Limb (tissue), 2 donors: ENCODE results near the gene TRIM22.
"Not testable (repeated sequence)": the region's sequence is repeated elsewhere in the genome, so short reads cannot be mapped to it uniquely, and the experiment has no call there.

ENCODE experiments used
- DNase-seq, 2 donors: peaks; one replicate each; pipeline ENCODE4 v3.0.0-alpha.2; 2016; ENCODE audit errors: extremely low spot score in 2 of 2

Gene TRIM22

DNA sequence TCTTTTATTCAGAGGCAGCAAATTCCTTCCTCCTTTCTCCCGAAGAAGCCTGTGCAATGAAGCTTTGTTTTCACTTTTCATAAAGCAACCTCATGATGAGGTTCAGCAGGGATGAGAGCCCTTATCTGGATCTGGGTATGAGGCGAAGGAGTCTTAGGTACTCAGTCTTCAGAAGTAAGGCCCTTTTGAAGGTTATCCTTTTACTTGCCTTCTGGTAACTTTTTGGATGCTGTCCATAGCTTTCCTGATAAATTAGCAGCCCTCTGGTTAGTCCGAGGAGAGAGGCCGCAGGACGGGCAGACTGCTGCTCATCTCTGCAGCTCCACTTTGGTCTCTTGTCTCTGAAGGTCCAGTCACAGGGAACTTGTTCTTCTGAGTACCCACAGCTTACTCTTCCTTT, 1.1 kb downstream of the TRIM22 start:
- DNase-seq: no peak

DNA sequence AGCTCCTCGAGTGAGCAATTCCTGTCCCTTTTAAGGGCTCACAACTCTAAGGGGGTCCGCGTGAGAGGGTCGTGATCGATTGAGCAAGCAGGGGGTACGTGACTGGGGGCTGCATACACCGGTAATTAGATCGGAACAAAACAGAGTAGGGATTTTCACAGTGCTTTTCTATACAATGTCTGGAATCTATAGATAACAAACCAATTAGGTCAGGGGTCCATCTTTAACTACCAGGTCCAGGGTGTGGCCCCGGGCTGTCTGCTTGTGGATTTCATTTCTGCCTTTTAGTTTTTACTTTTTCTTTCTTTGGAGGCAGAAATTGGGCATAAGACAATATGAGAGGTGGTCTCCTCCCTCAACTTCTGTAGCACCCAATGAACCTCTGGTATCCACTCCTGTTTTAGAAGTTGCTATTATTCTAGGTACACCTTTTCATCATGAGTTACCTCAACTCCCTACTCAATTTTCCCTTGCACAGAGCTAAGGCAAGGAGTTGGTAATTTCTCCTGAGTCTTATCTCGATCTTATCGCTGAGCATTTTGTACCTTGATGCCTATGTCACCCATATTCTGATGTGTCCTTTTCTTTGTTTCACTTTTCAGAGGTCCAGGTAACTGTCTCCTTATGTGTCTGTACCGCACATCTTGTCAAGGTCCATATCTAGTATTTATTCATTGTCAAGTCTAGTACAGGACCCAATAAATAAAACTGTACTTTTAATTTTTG, 1.8 kb downstream of the TRIM22 start:
- DNase-seq: not testable (repeated sequence)

DNA sequence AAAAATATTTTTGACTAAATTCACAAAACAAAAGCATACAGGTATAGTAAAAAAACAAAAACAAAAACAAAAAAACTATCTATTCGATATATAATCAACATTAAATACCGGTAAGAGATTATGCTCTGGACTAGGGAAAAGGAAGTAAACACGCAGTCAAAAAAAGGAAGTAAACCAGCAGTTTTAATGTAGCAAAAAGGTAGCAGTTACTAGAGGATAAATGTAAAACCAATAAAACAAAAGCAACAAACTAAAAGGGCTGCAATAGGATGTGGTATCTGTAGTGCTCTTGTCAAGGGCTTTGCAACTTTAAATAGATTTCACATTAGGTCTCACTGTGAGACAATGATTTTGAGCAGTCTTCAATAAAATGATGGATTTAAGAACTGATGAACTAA, 2.4 kb downstream of the TRIM22 start:
- no peak for DNase-seq

DNA sequence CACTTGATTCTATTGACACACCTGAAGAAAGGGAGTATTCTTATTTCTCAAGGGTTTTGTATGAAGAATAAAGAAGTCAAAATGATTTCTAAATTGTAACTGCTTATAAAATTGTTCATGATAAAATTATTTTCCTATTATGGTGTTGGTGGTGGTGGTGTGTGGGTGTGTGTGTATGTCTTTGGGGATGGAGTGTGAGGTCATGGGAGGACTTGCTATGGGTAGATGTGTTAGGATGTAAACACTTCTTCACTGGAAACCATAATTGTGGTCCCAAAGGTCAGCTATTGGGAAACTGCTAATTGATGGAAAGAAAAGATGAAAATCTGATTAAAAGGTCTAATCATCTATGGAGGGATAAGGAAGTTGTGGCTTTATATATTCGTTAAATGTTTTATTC, 5.1 kb downstream of the TRIM22 start:
- DNase-seq: no peak

DNA sequence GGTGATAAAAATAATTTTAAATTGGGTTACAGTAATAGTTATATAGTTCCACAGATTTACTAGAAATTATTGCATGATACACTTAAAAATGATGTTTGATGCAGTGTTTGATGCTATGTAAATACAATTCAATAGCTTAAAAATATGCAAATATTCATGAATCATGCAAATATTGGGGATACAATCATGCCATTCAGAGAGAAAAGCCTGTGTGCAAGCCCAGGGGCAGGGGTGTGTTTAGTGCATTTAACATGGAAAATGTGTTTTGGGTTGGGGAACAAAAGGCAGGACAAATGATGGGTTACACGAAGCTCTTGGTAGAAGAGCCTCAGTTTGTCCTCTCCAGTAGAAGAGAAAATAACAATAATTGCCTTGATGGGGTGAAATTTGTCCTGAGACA, 6.0 kb downstream of the TRIM22 start:
- DNase-seq: no peak

DNA sequence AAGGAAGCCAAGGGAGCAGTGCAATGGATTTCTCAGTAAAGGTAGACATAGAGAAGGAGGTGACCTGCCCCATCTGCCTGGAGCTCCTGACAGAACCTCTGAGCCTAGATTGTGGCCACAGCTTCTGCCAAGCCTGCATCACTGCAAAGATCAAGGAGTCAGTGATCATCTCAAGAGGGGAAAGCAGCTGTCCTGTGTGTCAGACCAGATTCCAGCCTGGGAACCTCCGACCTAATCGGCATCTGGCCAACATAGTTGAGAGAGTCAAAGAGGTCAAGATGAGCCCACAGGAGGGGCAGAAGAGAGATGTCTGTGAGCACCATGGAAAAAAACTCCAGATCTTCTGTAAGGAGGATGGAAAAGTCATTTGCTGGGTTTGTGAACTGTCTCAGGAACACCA, 6.6 kb downstream of the TRIM22 start:
- DNase-seq: no peak

DNA sequence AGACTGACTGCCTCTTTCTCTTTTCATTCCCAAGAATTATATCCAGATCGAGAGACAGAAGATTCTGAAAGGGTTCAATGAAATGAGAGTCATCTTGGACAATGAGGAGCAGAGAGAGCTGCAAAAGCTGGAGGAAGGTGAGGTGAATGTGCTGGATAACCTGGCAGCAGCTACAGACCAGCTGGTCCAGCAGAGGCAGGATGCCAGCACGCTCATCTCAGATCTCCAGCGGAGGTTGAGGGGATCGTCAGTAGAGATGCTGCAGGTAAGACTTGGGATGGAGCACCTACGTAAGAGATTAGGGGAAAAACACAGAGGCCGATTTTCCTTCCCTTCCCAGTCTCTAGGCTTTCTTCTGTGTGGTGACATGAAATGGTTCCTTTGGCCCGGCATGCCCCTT, 8.7 kb downstream of the TRIM22 start:
- DNase-seq: no peak

DNA sequence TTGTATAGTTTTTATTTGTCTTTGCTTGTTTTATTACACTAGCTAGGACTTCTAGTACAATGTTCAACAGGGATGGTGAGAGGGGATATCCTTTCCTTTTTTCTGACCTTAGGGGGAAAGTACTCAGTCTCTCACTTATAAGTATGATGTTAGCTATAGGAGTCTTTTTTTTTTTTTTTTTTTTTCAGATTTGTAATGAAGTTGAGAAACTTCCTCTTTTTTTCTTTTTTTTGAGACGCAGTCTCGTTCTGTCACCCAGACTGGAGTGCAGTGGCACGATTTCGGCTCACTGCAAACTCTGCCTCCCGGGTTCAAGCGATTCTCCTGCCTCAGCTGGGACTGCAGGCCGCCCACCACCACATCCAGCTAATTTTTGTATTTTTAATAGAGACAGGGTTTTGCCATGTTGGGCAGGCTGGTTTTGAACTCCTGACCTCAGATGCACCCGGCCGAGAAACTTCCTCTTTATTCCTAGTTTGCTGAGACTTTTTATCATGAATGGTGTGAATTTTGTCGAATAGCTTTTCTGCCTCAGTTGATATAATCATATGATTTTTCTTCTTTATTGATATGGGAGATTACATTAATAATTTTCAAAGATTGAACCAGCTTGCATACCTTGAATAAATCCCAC, 10.9 kb downstream of the TRIM22 start:
- no peak for DNase-seq

DNA sequence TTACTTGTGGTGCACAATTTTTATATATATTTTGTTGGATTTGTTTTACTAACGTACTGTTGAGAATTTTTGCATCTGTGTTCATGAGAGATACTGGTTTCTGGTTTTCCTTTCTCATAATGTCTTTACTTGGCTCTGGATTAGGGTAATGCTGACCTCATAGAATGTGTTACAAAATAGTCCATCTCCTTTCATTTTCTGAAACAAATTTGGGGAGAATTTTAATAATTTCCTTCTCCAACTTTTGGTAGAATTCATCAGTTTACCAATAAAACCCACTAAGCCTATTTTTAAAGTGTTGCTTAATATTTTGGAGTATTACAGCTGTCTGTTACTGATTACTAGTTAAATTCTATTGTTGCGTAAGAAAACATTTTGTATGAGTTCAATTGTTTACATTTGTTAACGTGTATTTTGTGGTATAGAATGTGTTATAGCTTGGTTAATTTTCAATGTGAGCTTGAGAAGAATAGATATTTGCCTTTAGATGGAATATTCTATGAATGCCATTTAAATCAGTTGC, 11.5 kb downstream of the TRIM22 start:
- DNase-seq: no peak

DNA sequence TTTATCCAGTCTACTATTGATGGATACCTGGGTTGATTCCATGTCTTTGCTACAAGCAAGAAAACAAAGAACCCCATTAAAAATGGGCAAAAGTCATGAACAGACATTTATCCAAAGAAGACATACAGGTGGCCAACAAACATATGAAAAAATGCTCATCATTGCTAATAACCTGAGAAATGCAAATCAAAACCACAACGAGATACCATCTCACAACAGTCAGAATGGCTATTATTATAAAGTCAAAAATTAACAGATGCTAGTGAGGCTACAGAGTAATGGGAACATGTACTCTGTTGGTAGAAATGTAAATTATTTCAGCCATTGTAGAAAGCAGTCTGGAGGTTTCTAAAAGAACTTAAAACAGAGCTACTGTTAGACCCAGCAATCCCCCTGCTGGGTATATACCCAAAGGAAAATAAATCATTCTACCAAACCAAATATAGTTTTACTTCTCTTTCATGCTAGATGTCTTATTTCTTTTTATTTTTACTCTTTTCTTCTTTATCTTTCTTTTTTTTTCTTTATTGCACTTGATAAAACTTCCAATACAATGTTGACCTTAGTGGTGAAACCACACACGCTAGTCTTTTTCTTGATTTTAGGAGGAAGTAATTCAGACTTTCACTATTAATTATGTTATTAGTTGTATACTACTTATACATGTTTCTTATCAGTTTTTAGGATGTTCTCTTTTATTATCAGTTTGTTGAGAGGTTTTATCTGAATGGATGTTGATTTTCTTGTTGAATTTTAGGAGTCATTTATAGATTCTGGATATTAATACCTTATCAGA, 14.3 kb downstream of the TRIM22 start:
- no peak for DNase-seq

DNA sequence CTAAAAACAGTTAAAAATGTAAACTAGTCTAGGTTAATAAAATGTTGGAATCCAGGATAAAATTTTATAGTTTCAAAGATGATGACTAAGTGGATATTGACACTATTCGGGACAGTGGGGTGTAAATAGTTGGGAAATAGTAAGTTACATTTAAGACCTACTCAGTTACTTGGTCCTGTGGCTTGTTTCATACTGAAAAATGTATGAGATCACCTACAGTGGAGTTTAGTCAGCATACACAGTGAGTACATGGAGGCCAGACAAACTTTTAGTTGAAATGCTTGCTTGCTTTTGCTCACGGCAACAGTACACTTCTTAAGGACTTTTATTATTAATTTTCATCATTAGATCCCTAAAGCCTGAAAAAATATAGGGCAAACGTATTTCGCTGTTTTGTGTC, 16.1 kb downstream of the TRIM22 start:
- DNase-seq: no peak

DNA sequence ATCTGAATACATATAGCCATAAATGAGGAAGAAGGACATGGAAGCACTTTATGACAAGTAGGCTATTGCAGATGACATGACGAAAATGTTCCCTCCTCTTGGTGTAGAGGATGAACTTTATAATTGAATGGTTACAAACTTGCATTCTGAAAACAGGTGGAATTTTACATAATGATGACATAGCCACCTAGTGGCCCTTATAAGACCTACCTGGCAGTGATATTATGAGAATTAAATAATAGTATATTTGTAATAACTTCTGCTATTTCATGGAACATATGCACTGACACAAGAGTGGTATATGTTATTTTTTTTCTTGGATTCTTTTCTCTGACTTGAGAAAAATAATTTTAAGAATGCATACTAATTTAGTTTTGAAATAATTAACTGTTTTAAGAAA, 22.9 kb downstream of the TRIM22 start:
- no peak for DNase-seq

DNA sequence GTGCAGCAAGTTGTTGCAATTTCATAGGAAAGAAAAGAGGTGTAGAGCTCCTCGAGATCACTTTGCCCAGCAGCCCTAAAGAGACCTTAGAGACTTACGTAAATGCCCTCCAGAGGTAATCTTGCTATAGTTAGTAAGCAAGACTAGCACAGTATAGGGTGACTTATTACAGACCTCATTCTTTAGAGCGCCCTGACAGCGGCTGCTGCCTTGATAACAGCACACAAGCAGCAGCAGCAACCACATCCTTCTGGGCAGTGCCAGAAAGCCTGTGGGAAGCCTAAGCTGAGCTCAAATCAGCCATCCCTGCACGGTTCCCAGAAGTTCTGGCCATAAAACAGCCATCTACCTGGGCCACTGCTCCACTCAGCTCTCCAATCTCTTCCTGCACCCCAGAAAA, 24.1 kb downstream of the TRIM22 start:
- no peak for DNase-seq

DNA sequence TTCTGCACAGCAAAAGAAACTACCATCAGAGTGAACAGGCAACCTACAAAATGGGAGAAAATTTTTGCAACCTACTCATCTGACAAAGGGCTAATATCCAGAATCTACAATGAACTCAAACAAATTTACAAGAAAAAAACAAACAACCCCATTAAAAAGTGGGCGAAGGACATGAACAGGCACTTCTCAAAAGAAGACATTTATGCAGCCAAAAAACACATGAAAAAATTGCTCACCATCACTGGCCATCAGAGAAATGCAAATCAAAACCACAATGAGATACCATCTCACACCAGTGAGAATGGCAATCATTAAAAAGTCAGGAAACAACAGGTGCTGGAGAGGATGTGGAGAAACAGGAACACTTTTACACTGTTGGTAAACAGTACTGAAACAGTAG, 26.9 kb downstream of the TRIM22 start:
- DNase-seq: not testable (repeated sequence)

DNA sequence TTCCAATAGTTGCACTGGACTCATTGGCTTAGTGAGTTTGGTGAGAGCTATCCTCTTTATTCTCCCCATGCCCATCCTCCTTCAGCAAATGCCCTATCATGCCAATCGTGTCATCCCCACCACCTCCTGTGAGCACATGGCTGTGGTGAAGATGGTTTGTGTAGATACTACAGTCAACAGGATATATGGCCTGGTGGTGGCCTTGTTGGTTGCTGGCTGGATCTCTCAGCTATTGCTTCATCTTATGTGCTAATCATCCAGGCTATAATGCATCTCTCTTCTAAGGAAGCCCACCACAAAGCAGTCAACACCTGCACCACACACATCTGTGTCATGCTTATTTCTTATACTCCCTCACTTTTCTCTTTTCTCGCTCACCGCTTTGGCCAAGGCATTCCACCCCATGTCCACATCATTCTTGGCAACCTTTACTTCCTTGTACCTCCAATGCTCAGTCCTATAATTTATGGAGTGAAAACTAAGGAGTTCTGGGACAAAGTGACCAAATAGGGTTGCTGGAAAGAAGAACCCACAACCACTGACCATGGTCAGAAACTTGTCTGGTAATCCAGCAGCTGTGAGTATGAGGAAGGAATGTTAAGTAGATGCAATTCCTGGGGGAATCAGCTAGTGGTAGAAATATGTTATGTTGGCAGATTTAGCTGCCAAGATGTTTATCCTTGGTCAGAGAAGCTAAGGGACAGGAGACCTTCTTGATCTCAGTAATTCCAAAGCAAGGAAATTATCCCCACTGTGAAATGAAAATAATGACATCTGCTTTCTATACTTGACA, 30.3 kb downstream of the TRIM22 start:
- no peak for DNase-seq

DNA sequence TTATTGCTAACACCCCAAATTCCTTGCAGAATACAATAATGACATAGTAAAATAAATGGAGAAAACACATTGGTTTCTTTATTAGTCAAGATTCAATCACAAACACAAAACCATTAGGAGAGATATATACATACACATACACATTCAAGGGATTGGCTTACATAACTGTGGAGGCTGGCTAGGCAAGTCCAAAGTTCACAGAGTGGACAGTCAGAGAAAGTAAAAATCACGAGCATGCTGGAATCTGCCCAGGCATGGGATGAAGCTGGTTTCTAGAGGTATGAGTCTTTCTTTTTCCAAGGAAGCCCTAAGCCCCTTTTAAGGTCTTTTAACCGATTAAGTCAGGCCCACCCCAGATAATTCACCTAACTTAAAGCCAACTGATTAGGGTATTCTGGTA, 33.0 kb downstream of the TRIM22 start:
- DNase-seq: no peak

DNA sequence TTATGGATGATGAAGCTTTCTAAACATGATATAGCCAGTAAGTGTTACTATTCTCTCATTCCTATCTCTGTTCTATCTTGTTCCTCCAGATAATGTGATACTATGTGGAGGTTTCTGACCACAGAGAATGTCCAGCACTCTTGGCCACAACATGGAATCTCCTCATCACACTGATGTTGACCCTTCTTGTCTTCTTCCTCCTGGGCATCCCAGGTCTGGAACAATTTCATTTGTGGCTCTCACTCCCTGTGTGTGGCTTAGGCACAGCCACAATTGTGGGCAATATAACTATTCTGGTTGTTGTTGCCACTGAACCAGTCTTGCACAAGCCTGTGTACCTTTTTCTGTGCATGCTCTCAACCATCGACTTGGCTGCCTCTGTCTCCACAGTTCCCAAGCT, 36.8 kb downstream of the TRIM22 start:
- DNase-seq: no peak

DNA sequence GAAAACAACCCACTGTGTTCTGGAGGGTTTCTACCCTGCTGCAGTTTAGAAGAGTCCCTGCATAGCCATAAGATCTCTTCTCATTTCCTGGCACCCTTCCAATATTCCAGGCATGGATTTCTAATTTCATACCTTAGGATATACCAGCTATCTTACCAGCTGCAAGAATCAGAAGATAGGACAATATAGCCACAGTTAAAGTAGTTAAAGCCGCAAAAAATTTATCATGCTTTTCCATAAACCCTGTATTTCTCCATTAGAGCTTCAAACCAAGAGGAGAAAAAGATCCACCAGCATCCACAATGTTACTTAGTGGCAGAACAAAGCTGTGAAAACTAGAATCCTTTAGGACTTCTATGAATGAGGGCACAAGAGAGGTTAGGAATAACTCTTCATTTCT, 38.1 kb downstream of the TRIM22 start:
- DNase-seq: no peak

DNA sequence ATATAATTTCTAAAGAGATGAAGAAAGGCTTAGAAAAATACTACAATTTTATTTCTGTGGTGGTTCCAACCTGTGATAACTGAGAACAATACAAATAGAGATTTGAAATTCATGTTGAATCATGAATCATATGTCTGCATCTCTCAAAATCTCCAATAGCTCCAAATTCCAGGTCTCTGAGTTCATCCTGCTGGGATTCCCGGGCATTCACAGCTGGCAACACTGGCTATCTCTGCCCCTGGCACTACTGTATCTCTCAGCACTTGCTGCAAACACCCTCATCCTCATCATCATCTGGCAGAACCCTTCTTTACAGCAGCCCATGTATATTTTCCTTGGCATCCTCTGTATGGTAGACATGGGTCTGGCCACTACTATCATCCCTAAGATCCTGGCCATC, 46.8 kb downstream of the TRIM22 start, which contains the start of gene OR56B1:
Gene OR56B1, plus strand, starts transcription at position 53 of the 400 bp plus-strand sequence. Its CDS starts 69 bp downstream, at position 122.
- DNase-seq: no peak

DNA sequence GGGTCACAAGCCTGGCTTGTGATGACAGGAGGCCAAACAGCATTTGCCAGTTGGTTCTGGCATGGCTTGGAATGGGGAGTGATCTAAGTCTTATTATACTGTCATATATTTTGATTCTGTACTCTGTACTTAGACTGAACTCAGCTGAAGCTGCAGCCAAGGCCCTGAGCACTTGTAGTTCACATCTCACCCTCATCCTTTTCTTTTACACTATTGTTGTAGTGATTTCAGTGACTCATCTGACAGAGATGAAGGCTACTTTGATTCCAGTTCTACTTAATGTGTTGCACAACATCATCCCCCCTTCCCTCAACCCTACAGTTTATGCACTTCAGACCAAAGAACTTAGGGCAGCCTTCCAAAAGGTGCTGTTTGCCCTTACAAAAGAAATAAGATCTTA, 47.5 kb downstream of the TRIM22 start:
- DNase-seq: no peak

DNA sequence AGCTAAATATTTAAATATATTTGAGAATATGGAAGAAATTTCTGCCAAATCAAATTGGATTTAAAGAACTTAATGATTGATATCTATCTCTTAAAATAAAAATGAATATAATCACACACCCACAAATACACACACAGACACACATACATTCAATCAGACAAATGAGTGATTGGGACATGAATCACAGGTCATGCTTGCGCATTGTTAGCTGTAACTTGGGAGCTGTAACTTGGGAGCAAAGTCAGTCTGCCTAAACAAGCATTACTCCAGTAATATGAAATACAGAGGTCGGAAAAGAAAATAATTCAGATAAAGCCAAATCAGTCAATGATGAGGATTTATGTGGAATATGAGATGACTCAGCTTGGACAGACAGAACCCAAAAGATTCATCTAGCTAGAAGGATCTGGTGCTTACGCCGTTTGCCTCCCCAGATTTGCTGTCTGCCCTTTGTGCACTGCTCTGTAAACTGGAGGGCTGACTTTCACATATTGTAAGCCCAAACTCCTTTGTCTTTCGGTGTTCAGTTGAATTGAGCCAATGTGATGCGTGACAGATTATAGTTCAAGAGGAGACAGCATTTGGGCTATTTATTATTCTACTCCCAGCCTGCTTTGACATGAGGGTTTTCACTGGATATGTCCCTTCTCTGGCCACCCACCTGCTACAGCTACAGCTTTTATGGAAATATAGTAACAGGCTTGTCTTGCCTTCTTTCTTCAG, 48.2 kb downstream of the TRIM22 start:
- no peak for DNase-seq
